ENCODE data around the gene METTL5. TPM values are rescaled to one million over a fixed set of nuclear protein-coding genes. Genes with fewer than 3 reads are reported as not detected.
A peak's percentile ranks its signal among the peaks of the same experiment; 100 is the strongest.
"Not testable (repeated sequence)": the region's sequence is repeated elsewhere in the genome, so short reads cannot be mapped to it uniquely, and the experiment has no call there.

The METTL5 gene
- 10 to 100 TPM; 22.9 to 29.4 TPM for total RNA-seq
- 15.7 to 34.3 reads per million in 2 donors for total RNA-seq

DNA sequence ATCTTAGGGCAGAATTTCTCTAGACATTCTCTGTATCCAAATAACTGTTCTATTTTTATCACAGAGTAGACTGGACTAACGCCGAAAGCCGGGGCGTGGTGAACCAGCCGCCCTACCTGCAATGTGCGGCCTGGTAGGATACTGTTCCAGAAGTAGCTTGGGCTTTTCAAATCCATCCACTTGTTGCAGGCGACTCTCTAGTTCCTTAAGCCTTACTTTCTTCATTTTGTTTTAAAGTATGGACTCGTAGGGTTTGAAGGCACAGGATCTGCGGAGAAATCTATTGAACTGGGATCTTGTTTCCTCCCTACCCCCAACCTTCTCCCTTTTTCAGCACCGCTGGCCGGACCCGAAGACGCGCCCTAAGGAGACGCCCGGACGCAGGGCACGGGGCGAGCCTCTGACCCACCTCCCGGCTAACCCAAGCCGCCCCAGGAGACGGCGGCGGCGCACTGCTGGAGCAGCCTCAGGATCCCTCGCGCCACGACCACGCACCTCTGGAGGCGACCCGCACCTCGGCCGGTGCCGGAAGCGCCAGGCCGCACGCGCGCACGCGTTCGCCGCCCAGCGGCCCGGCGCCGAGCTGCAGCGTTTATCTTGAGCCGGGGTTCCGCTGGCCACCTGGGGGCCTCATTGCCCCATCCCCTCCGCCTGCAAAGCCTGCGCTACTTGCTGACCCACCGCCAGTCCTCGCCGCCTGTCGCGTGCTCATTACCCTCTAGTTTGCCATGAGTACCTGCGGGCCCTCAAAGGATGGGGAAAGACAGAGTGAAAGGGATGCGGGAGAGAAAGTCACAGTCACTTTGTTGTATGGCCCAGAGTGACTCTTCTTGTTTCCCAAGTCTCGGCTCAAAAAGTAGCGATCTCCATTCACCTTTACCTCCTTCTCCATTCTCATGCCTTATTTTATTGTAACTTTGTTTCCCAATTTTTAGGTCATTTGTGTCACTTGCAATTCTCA, at the start of gene METTL5:
TSS of gene METTL5 (minus strand) at position 533 of the 961 bp plus-strand sequence. CDS start at position 225, 308 bp downstream.
- no peaks in the 10 kb centered on the region for H3K27me3 Mint-ChIP-seq
- peaks cover 3% of the 10 kb centered on the region for H3K36me3 Mint-ChIP-seq (ENCODE audit: low read depth)
- H3K27ac Mint-ChIP-seq: peak within 1 kb of the TSS; percentile 78
- peaks cover 42% of the 10 kb centered on the region for H3K4me1 Mint-ChIP-seq
- no peaks in the 10 kb centered on the region for H3K9me3 ChIP-seq (ENCODE audit: control insufficient read depth, low read length, poor library complexity, severe bottlenecking)
- H3K4me3 Mint-ChIP-seq: peak within 1 kb of the TSS; percentile 94
- ATAC-seq (peak; percentile 77), DNase-seq (peak; percentile 68 to 74 (median 71))

GRCh38 chr2:169871994-169872393, 47.3 kb upstream of the METTL5 start:
- H3K36me3 Mint-ChIP-seq (ENCODE audit: low read depth): no peaks in the 10 kb centered on the region
- no peak overlapping the region for H3K4me3 Mint-ChIP-seq
- no peaks in the 10 kb centered on the region for H3K27me3 Mint-ChIP-seq
- no peak overlapping the region for H3K27ac Mint-ChIP-seq
- DNase-seq (no peak), ATAC-seq (no peak)
- no peaks in the 10 kb centered on the region for H3K9me3 ChIP-seq (ENCODE audit: control insufficient read depth, low read length, poor library complexity, severe bottlenecking)
- peaks cover 14% of the 10 kb centered on the region for H3K4me1 Mint-ChIP-seq

DNA sequence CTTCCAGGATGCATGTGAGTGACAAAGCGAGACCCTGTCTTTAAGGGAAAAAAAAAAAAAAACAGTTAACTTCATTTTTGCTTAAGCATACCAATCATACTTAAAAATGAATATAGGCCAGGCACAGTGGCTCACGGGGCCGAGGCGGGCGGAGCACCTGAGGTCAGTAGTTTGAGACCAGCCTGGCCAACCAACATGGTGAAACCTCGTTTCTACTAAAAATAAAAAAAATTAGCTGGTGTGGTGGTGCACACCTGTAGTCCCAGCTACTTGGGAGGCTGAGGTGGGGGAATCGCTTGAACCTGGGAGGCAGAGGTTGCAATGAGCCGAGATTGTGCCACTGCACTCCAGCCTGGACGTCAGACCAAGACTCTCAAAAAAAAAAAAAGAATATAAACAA, 46.7 kb upstream of the METTL5 start:
- not testable (repeated sequence) for ATAC-seq; DNase-seq; H3K9me3 ChIP-seq (ENCODE audit: control insufficient read depth, low read length, poor library complexity, severe bottlenecking); H3K27ac Mint-ChIP-seq; H3K36me3 Mint-ChIP-seq (ENCODE audit: low read depth); H3K27me3 Mint-ChIP-seq; H3K4me3 Mint-ChIP-seq
- peaks cover 14% of the 10 kb centered on the region for H3K4me1 Mint-ChIP-seq

GRCh38 chr2:169868951-169869350, 44.2 kb upstream of the METTL5 start:
- H3K27ac Mint-ChIP-seq: no peak overlapping the region
- no peaks in the 10 kb centered on the region for H3K9me3 ChIP-seq (ENCODE audit: control insufficient read depth, low read length, poor library complexity, severe bottlenecking)
- H3K36me3 Mint-ChIP-seq (ENCODE audit: low read depth): peaks cover 2% of the 10 kb centered on the region
- peaks cover 16% of the 10 kb centered on the region for H3K4me1 Mint-ChIP-seq
- ATAC-seq (no peak), DNase-seq (no peak)
- no peaks in the 10 kb centered on the region for H3K27me3 Mint-ChIP-seq
- H3K4me3 Mint-ChIP-seq: no peak overlapping the region

- Mint-ChIP-seq H3K4me1 (peaks cover 22% of the 10 kb centered on the region), H3K27ac (no peak overlapping the region), H3K36me3 (ENCODE audit: low read depth) (peaks cover 2% of the 10 kb centered on the region), H3K27me3 (no peaks in the 10 kb centered on the region), H3K4me3 (no peak overlapping the region)
- H3K9me3 ChIP-seq (ENCODE audit: control insufficient read depth, low read length, poor library complexity, severe bottlenecking): no peaks in the 10 kb centered on the region
- ATAC-seq (no peak), DNase-seq (no peak)
Observed at GRCh38 chr2:169867579-169867978, 42.9 kb upstream of the METTL5 start.

DNA sequence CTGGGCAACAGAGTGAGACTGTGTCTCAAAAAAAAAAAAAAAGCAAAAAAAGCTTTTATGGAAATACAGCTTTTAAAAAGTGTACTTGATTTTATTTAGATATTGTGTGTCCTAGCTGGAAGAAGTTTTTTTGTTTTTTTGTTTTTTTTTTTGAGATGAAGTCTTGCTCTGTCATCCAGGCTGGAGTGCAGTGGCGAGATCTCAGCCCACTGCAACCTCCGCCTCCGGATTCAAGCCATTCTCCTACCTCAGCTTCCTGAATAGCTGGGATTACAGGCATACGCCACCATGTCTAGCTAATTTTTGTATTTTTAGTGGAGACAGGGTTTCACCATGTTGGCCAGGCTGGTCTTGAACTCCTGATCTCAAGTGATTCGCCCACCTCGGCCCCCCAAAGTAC, 41.5 kb upstream of the METTL5 start:
- H3K4me1 Mint-ChIP-seq: peaks cover 27% of the 10 kb centered on the region

DNA sequence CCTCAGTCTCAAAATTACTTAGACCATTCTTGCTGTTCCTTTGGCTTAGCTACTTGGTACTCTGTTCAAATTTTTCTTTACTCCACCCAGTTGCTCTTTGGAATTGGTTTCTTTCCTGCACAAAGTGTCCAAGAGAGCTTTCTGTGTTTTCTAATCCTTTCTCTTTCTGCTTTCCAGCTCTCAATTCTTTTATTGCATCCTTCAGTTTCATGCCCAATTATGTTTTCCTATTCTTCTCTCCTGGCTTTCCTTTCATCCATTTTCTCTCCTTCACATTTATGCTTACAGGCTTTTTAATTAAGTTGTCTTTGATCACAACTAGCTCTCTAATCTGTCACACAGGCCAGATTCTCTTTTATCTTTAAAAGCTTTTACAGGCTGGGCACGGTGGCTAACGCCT, 40.8 kb upstream of the METTL5 start:
- Mint-ChIP-seq H3K36me3 (ENCODE audit: low read depth) (peaks cover 2% of the 10 kb centered on the region), H3K4me3 (no peak overlapping the region), H3K27me3 (no peaks in the 10 kb centered on the region), H3K4me1 (peaks cover 24% of the 10 kb centered on the region), H3K27ac (peak overlapping the region; percentile 80)
- no peak for ATAC-seq
- DNase-seq: no peak
- H3K9me3 ChIP-seq (ENCODE audit: control insufficient read depth, low read length, poor library complexity, severe bottlenecking): no peaks in the 10 kb centered on the region

More for the DNA sequence above, 41.5 kb upstream of the METTL5 start:
- not testable (repeated sequence) for ATAC-seq; H3K27ac Mint-ChIP-seq; H3K36me3 Mint-ChIP-seq (ENCODE audit: low read depth); H3K4me3 Mint-ChIP-seq; DNase-seq; H3K9me3 ChIP-seq (ENCODE audit: control insufficient read depth, low read length, poor library complexity, severe bottlenecking); H3K27me3 Mint-ChIP-seq

GRCh38 chr2:169862816-169863215, 38.1 kb upstream of the METTL5 start:
- Mint-ChIP-seq H3K27me3 (no peaks in the 10 kb centered on the region), H3K27ac (no peak overlapping the region), H3K4me3 (no peak overlapping the region), H3K4me1 (peaks cover 23% of the 10 kb centered on the region), H3K36me3 (ENCODE audit: low read depth) (peaks cover 6% of the 10 kb centered on the region)
- no peaks in the 10 kb centered on the region for H3K9me3 ChIP-seq (ENCODE audit: control insufficient read depth, low read length, poor library complexity, severe bottlenecking)
- no peak for ATAC-seq
- DNase-seq: no peak

DNA sequence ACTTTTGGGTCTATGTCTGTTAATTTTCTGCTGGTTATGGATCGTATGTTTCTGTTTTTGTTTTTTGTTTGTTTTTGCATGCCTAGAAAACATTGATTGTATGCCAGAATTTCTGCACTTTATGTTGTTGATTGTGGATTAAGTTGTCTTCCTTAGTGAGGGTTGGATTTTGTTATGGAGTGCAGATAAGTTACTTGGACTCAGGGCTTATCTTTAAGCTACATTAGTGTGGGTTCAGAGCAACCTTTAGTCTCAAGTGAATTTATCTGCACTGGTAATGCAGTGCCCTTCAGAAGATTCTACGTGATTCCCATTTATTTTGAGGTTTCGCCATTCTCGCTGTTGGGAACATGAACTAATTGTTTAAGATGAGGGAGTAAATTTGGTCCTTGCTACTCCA, 35.4 kb upstream of the METTL5 start:
- Mint-ChIP-seq H3K27ac (no peak overlapping the region), H3K27me3 (no peaks in the 10 kb centered on the region), H3K4me3 (no peak overlapping the region), H3K36me3 (ENCODE audit: low read depth) (peaks cover 4% of the 10 kb centered on the region), H3K4me1 (peaks cover 20% of the 10 kb centered on the region)
- no peaks in the 10 kb centered on the region for H3K9me3 ChIP-seq (ENCODE audit: control insufficient read depth, low read length, poor library complexity, severe bottlenecking)
- ATAC-seq: no peak
- DNase-seq: no peak

DNA sequence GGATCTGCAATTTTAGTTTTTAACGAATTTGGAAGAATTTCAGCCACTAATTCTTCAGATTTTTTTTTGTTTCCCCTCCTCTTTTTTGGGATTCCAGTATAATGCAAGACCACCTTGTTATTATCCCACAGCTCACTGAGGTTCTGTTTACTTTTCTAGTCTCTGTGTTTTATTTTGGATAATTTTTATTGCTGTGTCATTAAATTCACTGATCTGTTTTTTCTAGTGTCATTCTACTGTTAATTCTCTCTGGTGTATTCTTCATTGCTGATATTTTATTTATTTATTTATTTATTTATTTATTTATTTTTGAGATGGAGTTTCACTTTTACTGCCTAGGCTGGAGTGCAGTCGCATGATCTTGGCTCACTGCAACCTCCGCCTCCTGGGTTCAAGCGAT, 34.7 kb upstream of the METTL5 start:
- ATAC-seq: no peak
- H3K4me3 Mint-ChIP-seq: no peak overlapping the region

GRCh38 chr2:169855281-169856258, 30.9 kb upstream of the METTL5 start:
- H3K4me1 Mint-ChIP-seq: peaks cover 17% of the 10 kb centered on the region
- DNase-seq, ATAC-seq: not testable (repeated sequence)

More for the DNA sequence above, 34.7 kb upstream of the METTL5 start:
- no peaks in the 10 kb centered on the region for H3K27me3 Mint-ChIP-seq
- peaks cover 4% of the 10 kb centered on the region for H3K36me3 Mint-ChIP-seq (ENCODE audit: low read depth)
- H3K27ac Mint-ChIP-seq: no peak overlapping the region
- no peak for DNase-seq
- peaks cover 20% of the 10 kb centered on the region for H3K4me1 Mint-ChIP-seq
- no peaks in the 10 kb centered on the region for H3K9me3 ChIP-seq (ENCODE audit: control insufficient read depth, low read length, poor library complexity, severe bottlenecking)

DNA sequence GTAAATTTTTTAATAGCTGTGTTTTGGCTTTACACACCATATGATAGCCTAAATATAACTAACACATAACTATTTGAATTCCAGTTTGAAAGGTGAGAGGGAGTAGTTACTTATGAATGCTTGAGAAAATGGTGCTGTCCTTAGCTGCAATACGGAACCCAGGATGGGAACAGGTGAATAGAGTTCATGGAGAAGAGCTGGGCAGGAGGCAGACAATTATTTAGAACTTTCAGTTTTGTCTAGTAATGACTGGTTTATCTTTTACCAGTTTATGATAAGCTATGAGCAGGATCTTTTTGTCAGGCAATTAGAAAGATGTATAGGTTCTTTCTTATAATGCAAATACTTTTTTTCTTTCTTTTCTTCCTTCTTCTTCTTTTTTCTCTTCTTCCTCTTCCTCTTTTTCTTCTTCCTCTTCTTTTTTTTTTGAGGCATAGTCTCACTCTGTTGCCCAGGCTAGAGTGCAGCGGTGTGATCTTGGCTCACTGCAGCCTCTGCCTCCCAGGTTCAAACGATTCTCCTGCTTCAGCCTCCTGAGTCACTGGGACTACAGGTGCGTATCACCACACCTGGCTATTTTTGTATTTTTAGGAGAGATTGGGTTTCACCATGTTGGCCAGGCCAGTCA, 28.4 kb upstream of the METTL5 start:
- H3K9me3 ChIP-seq (ENCODE audit: control insufficient read depth, low read length, poor library complexity, severe bottlenecking): no peaks in the 10 kb centered on the region
- no peaks in the 10 kb centered on the region for H3K27me3 Mint-ChIP-seq
- peaks cover 17% of the 10 kb centered on the region for H3K4me1 Mint-ChIP-seq
- no peak overlapping the region for H3K27ac Mint-ChIP-seq
- DNase-seq (no peak), ATAC-seq (no peak)
- H3K36me3 Mint-ChIP-seq (ENCODE audit: low read depth): no peaks in the 10 kb centered on the region
- no peak overlapping the region for H3K4me3 Mint-ChIP-seq

More at GRCh38 chr2:169855281-169856258, 30.9 kb upstream of the METTL5 start:
- not testable (repeated sequence) for H3K27me3 Mint-ChIP-seq; H3K4me3 Mint-ChIP-seq; H3K27ac Mint-ChIP-seq; H3K36me3 Mint-ChIP-seq (ENCODE audit: low read depth); H3K9me3 ChIP-seq (ENCODE audit: control insufficient read depth, low read length, poor library complexity, severe bottlenecking)
